OCI-LY1 (cell line): ENCODE results near the gene FHIT.

Source experiments
- CTCF ChIP-seq: fragments of 200-600 bp; sonication (generic), shearing (Covaris generic); IDR thresholded peaks from 2 replicates; pipeline ENCODE4 v1.5.1; 2017; ENCODE audit warnings: mild to moderate bottlenecking, antibody characterized with exemption, low read length, moderate library complexity, mixed read lengths
- EZH2 ChIP-seq: fragments of 200-600 bp; sonication (generic), shearing (Covaris generic); IDR thresholded peaks from 2 replicates; pipeline ENCODE4 v1.8.0; 2017; ENCODE audit warnings: borderline replicate concordance, mixed run types, mild to moderate bottlenecking, antibody characterized with exemption, low read length, moderate library complexity, mixed read lengths

GRCh38 chr3:60366486-60366885, 884.8 kb downstream of the FHIT start:
- TF ChIP-seq CTCF (no peak), EZH2 (no peak)
